Lower lobe of right lung (tissue), 2 donors: ENCODE measurements around the gene CACNA1E. TPM values are rescaled to one million over a fixed set of nuclear protein-coding genes. Genes with fewer than 3 reads are reported as not detected.

Experiments used
- ATAC-seq, 2 donors: fragments of 200-7000 bp; cut with Tn5 transposase; one replicate each; pipeline ENCODE4 v1.9.1; 2020 to 2022; ENCODE audit warnings: mild to moderate bottlenecking in 2 of 2, moderate library complexity in 2 of 2
- DNase-seq: peaks from one replicate; pipeline ENCODE4 v3.0.0-alpha.2; 2020
- H3K27ac ChIP-seq: fragments of 200-600 bp; one replicate; pipeline ENCODE4 v1.8.0; 2022
- H3K27me3 ChIP-seq: fragments of 200-600 bp; one replicate; pipeline ENCODE4 v1.8.0; 2022; ENCODE audit warnings: low read depth
- H3K36me3 ChIP-seq: fragments of 200-600 bp; one replicate; pipeline ENCODE4 v1.8.0; 2022; ENCODE audit warnings: mild to moderate bottlenecking
- H3K4me1 ChIP-seq: fragments of 200-600 bp; one replicate; pipeline ENCODE4 v1.8.0; 2022
- H3K4me3 ChIP-seq: fragments of 200-600 bp; one replicate; pipeline ENCODE4 v1.8.0; 2022; ENCODE audit warnings: mild to moderate bottlenecking
- H3K9me3 ChIP-seq: fragments of 200-600 bp; one replicate; pipeline ENCODE4 v1.8.0; 2022
- intact Hi-C: fragments of 100-400 bp; cut with DNase I; formaldehyde crosslinking; loops from one replicate; pipeline ENCODE4 v1.11.0; 2022
- total RNA-seq: library from RNA; stranded (reverse); fragmentation: NEBNext Ultra II Directional; extraction: Animal tissue kit (Norgen Biotek cat#: 25700); gene quantifications from one replicate; pipeline ENCODE4 v1.2.1, GENCODE V29; 2021
- TF ChIP-seq, protein P1 (sequence below): fragments of 200-600 bp; IDR thresholded peaks from one replicate; pipeline ENCODE4 v1.8.0; 2022; ENCODE audit warnings: antibody characterized with exemption, mild to moderate bottlenecking
- donor health status: DM: no; HTN: yes; CAD: no; lungs with severe emphysema.

Gene CACNA1E
- total RNA-seq, 1 donor from 2014 or later, result 0.27 TPM

DNA sequence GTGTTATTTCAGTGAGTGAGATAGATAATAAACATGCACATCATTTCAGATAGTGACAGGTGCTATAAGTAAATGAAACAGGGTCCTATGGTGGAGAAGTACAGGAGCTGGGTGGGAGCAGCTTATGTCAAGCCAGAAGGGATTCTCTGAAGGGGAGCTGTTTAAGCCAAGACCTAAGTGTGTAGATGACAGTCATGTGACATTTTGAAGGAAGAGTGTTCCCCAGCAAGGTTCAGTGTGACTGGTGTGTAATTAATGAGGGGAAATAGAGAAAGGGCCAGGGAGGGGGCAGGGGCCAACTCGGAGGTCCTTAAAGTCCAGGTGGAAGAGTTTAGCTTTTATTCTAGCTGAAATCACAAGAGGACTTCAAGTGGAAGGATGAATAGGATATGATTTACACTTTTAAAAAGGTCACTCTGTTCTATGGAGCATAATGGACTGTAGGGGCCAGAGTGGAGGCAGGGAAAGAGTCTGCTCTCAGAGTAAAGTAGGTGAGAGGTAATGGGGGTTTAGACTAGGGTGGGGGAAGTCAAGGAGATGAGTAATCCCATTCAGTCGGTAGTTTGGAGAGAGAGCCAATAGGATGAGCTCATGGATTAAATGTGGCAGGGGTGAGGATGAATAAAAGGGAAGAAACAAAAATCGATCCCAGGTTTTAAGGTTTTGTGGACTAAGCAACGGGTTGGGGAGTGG, 243.1 kb downstream of the CACNA1E start:
- Histone ChIP-seq H3K27me3 (no peaks in the 10 kb centered on the region), H3K27ac (no peak overlapping the region), H3K4me3 (no peak overlapping the region), H3K36me3 (no peaks in the 10 kb centered on the region), H3K9me3 (no peaks in the 10 kb centered on the region), H3K4me1 (no peaks in the 10 kb centered on the region)
- DNase-seq (no peak), ATAC-seq (no peak)
- intact Hi-C loops, result no loop called here
- TF ChIP-seq, protein P1, sequence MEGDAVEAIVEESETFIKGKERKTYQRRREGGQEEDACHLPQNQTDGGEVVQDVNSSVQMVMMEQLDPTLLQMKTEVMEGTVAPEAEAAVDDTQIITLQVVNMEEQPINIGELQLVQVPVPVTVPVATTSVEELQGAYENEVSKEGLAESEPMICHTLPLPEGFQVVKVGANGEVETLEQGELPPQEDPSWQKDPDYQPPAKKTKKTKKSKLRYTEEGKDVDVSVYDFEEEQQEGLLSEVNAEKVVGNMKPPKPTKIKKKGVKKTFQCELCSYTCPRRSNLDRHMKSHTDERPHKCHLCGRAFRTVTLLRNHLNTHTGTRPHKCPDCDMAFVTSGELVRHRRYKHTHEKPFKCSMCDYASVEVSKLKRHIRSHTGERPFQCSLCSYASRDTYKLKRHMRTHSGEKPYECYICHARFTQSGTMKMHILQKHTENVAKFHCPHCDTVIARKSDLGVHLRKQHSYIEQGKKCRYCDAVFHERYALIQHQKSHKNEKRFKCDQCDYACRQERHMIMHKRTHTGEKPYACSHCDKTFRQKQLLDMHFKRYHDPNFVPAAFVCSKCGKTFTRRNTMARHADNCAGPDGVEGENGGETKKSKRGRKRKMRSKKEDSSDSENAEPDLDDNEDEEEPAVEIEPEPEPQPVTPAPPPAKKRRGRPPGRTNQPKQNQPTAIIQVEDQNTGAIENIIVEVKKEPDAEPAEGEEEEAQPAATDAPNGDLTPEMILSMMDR, result no peak

DNA sequence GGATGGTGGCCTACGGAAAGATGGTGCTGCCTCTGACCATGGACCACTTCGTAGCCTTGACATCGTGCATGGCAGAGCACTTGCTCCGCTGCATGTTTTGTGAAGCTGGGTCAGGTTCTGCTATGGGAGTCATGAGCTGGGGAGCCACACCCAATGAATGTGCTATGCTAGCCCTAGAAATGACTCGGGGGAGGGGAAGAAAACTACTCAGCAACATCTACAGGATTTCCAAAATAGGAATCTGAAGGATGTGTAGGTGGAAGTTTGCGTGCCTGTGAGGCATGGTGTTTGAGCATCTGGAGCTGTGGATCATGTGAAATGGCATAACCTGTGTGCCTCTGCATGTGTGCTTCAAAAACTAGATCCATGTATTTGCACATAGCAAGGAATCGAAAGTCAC, 247.3 kb downstream of the CACNA1E start:
- TF ChIP-seq, protein P1, result no peak
- DNase-seq (no peak), ATAC-seq (no peak)
- Histone ChIP-seq H3K4me1 (no peaks in the 10 kb centered on the region), H3K4me3 (no peak overlapping the region), H3K27ac (no peak overlapping the region), H3K36me3 (no peaks in the 10 kb centered on the region), H3K27me3 (no peaks in the 10 kb centered on the region), H3K9me3 (no peaks in the 10 kb centered on the region)
- intact Hi-C loops, result no loop called here

DNA sequence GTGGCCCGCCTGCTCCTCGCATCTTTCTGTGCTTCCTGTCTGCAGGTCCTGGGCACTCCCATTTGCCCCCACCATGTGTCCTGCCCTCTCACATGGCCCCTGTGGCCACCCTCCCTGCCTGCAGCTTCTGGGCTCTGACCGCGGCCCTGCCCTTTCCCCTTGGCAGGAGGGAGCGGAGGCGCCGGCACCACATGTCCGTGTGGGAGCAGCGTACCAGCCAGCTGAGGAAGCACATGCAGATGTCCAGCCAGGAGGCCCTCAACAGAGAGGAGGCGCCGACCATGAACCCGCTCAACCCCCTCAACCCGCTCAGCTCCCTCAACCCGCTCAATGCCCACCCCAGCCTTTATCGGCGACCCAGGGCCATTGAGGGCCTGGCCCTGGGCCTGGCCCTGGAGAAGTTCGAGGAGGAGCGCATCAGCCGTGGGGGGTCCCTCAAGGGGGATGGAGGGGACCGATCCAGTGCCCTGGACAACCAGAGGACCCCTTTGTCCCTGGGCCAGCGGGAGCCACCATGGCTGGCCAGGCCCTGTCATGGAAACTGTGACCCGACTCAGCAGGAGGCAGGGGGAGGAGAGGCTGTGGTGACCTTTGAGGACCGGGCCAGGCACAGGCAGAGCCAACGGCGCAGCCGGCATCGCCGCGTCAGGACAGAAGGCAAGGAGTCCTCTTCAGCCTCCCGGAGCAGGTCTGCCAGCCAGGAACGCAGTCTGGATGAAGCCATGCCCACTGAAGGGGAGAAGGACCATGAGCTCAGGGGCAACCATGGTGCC, 249.1 kb downstream of the CACNA1E start:
- Histone ChIP-seq H3K9me3 (no peaks in the 10 kb centered on the region), H3K27me3 (no peaks in the 10 kb centered on the region), H3K4me1 (no peaks in the 10 kb centered on the region), H3K4me3 (no peak overlapping the region), H3K27ac (no peak overlapping the region), H3K36me3 (no peaks in the 10 kb centered on the region)
- ATAC-seq (no peak), DNase-seq (no peak)
- TF ChIP-seq, protein P1, result no peak
- intact Hi-C loops, result no loop called here

DNA sequence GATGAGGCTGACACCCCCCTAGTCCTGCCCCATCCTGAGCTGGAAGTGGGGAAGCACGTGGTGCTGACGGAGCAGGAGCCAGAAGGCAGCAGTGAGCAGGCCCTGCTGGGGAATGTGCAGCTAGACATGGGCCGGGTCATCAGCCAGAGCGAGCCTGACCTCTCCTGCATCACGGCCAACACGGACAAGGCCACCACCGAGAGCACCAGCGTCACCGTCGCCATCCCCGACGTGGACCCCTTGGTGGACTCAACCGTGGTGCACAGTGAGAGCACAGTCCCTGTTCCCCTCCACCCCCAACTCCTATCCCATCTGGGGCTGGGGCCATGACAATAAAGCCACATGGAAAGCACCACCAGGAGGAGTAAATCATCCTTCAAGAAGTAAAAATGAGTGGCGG, 250.2 kb downstream of the CACNA1E start:
- DNase-seq, result no peak

DNA sequence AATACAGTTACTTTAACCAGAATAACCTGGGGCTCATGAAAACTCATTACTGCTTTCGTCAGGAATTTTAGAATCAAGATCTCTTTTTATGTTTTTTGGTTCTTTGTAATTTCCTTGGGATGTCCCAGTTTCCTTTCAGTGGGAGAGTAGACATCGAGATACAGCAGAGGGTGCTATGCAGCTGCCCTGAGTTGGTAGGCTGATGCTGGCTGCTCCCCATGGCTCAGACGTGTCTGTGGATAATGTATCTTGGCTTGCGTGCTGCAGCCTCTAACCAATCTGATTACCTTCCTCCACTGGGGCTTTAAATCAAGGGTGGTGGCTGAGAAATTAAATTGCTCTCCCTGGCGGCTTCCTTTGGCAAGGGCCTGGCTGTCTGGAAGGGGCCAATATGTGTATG, 253.7 kb downstream of the CACNA1E start:
- DNase-seq, result no peak
- intact Hi-C loops, result no loop called here

More for the DNA sequence above, 250.2 kb downstream of the CACNA1E start:
- Histone ChIP-seq H3K9me3 (no peaks in the 10 kb centered on the region), H3K4me3 (no peak overlapping the region), H3K27me3 (no peaks in the 10 kb centered on the region), H3K4me1 (no peaks in the 10 kb centered on the region), H3K36me3 (no peaks in the 10 kb centered on the region), H3K27ac (no peak overlapping the region)
- intact Hi-C loops, result no loop called here
- no peak for ATAC-seq
- TF ChIP-seq, protein P1, result no peak

More for the DNA sequence above, 253.7 kb downstream of the CACNA1E start:
- Histone ChIP-seq H3K36me3 (no peaks in the 10 kb centered on the region), H3K9me3 (no peaks in the 10 kb centered on the region), H3K27ac (no peak overlapping the region), H3K27me3 (no peaks in the 10 kb centered on the region), H3K4me1 (no peaks in the 10 kb centered on the region), H3K4me3 (no peak overlapping the region)
- no peak for ATAC-seq
- TF ChIP-seq, protein P1, result no peak
